ENCODE results near the gene UNC5C.

DNA sequence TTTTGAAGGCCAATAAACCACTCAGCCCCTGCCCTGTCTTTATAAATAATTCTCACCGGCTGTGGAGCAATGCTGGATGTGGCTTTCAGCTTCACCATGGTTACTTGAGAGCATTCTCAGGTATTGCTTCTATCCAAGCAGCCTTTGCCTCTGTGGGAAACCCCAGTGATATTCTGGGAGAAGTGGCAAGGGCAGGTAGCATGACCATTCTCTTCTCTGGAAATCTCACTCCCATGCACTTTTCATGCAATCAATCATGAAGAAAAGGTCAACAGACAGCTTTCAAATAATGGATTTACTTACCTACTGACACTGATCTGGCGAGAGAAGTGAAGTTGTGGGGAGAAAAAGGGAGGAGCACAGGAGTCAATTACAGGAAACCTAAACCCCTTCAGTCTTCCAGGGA lies 49.5 kb downstream of the UNC5C start:
- TF ChIP-seq, protein P1, sequence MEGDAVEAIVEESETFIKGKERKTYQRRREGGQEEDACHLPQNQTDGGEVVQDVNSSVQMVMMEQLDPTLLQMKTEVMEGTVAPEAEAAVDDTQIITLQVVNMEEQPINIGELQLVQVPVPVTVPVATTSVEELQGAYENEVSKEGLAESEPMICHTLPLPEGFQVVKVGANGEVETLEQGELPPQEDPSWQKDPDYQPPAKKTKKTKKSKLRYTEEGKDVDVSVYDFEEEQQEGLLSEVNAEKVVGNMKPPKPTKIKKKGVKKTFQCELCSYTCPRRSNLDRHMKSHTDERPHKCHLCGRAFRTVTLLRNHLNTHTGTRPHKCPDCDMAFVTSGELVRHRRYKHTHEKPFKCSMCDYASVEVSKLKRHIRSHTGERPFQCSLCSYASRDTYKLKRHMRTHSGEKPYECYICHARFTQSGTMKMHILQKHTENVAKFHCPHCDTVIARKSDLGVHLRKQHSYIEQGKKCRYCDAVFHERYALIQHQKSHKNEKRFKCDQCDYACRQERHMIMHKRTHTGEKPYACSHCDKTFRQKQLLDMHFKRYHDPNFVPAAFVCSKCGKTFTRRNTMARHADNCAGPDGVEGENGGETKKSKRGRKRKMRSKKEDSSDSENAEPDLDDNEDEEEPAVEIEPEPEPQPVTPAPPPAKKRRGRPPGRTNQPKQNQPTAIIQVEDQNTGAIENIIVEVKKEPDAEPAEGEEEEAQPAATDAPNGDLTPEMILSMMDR (IDR thresholded peaks at IDR 0.05): no peak
- TF ChIP-seq POLR2A (IDR thresholded peaks at IDR 0.05): no peak
- TF ChIP-seq POLR2AphosphoS5 (IDR thresholded peaks at IDR 0.05): no peak
